SU-DHL-6 (cell line): ENCODE results near the gene SLC9A3.

Experiments used
- H2AFZ ChIP-seq: fragments of 200-600 bp; sonication (generic); 2 replicates; pipeline ENCODE4 v1.6.1; 2014; ENCODE audit warnings: low read depth, mild to moderate bottlenecking, moderate library complexity, mixed read lengths, antibody characterized with exemption, low read length; ENCODE audit not compliant: severe bottlenecking
- H3F3A ChIP-seq: fragments of 200-600 bp; shearing (Covaris generic); 2 replicates; pipeline ENCODE4 v1.6.0; 2016; ENCODE audit warnings: antibody characterized with exemption, mild to moderate bottlenecking; ENCODE audit not compliant: insufficient read depth
- H3K27ac ChIP-seq: fragments of 200-600 bp; sonication (generic); 2 replicates; pipeline ENCODE4 v1.5.1; 2016; ENCODE audit warnings: low read depth, mild to moderate bottlenecking, low read length, moderate library complexity, mixed read lengths
- H3K27me3 ChIP-seq: fragments of 200-600 bp; sonication (generic), shearing (Covaris generic); 2 replicates; pipeline ENCODE4 v1.6.0; 2014; ENCODE audit warnings: mild to moderate bottlenecking, low read length
- H3K36me3 ChIP-seq: fragments of 200-600 bp; sonication (generic); 2 replicates; pipeline ENCODE4 v1.6.1; 2014; ENCODE audit warnings: mild to moderate bottlenecking, low read length, mixed read lengths
- H3K4me2 ChIP-seq: fragments of 300-600, 200-600 bp; shearing (Covaris generic), sonication (generic); 2 replicates; pipeline ENCODE4 v1.6.0; 2014; ENCODE audit warnings: low read length, low read depth, mild to moderate bottlenecking; ENCODE audit not compliant: poor library complexity, severe bottlenecking
- H3K4me3 ChIP-seq: fragments of 200-600 bp; sonication (generic); 2 replicates; pipeline ENCODE4 v1.5.1; 2014; ENCODE audit warnings: antibody characterized with exemption, low read length, mild to moderate bottlenecking, mixed read lengths; ENCODE audit not compliant: insufficient read depth, poor library complexity, severe bottlenecking
- H3K79me2 ChIP-seq: fragments of 200-600 bp; sonication (generic); 2 replicates; pipeline ENCODE4 v1.6.1; 2014; ENCODE audit warnings: mild to moderate bottlenecking, low read length, moderate library complexity; ENCODE audit not compliant: insufficient read depth
- H3K9ac ChIP-seq: fragments of 200-600 bp; sonication (generic); 2 replicates; pipeline ENCODE4 v1.7.0; 2014; ENCODE audit warnings: mild to moderate bottlenecking, low read length
- H3K9me2 ChIP-seq: fragments of 200-600 bp; sonication (generic); replicated peaks from 2 replicates; pipeline ENCODE4 v1.6.1; 2014; ENCODE audit warnings: low read length; ENCODE audit not compliant: insufficient read depth
- H3K9me3 ChIP-seq: fragments of 200-600 bp; sonication (generic); 2 replicates; pipeline ENCODE4 v1.6.1; 2014; ENCODE audit warnings: low read length, mixed read lengths; ENCODE audit not compliant: insufficient read depth
- H4K20me1 ChIP-seq: fragments of 200-600 bp; sonication (generic); 2 replicates; pipeline ENCODE4 v1.6.1; 2014; ENCODE audit warnings: low read depth, mild to moderate bottlenecking, antibody characterized with exemption, low read length, moderate library complexity, mixed read lengths
- CTCF ChIP-seq: fragments of 200-600 bp; sonication (generic); IDR thresholded peaks from one replicate; pipeline ENCODE4 v1.5.1; 2017; ENCODE audit warnings: antibody characterized with exemption, mild to moderate bottlenecking, low read length, moderate library complexity; ENCODE audit not compliant: insufficient read depth, poor library complexity, severe bottlenecking
- EZH2phosphoT487 ChIP-seq: fragments of 200-600 bp; sonication (generic), shearing (Covaris generic); conservative IDR thresholded peaks from 2 replicates; pipeline ENCODE4 v1.6.1; 2018; ENCODE audit warnings: mild to moderate bottlenecking, antibody characterized with exemption, low read length, moderate library complexity, mixed read lengths

The SLC9A3 gene

DNA sequence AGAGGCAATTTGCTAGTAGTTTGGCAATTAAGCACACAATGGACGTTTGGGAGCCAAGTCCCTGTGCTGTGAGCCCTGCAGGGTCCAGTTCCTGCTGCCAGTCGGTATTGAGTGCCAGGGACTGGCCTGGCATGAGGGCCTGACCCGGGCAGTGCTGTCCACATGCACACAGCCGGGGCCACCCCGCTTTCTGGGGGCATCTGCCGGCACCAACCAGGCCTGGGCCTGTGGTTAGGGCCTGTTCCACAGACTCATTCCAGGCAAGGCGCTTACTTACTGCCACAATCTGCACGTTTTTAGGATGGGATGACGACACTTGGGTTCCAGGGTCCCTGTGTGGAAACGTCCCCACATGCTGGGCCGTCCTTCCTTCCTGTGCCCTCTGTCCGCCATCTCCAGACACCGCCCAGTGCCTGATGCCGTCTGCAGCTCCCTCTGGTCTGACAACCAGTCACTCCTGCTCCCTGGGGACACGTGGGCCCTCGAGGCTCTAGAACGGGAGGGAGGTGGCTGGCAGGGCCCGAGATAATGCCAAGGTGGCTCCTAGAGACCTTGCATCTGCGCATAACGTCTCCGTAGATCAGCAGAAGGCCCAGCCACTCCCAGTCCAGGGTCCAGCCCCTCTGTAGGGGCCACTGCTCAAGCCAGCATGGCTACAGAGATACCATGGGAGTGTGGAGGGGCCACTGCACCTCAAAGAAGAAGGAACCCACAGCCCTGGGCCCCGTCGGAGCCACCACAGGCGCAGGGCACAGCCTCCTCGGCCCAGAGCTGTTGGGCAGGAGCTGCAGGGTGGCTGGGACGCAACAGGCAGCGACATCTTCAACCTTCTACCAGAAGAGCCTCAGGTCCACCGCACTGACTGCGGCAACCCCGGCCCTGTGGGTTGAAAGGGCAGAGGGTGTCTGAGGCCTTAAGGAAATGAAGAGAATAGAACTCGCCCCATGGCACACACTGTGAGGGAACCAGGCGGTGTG is 24.7 kb downstream of the SLC9A3 start:
- Histone ChIP-seq H3K36me3 (no peaks in the 10 kb centered on the region), H3K9ac (no peak overlapping the region), H3K9me3 (no peaks in the 10 kb centered on the region), H3K4me3 (no peak overlapping the region), H3K4me2 (no peak overlapping the region), H3K79me2 (no peaks in the 10 kb centered on the region), H3K27ac (no peak overlapping the region), H3K27me3 (no peaks in the 10 kb centered on the region), H4K20me1 (no peaks in the 10 kb centered on the region), H3K9me2 (no peaks in the 10 kb centered on the region), H3F3A (no peaks in the 10 kb centered on the region), H2AFZ (no peak overlapping the region)
- TF ChIP-seq CTCF: no peak
- TF ChIP-seq EZH2phosphoT487: no peak

- H3K9me2 ChIP-seq: no peaks in the 10 kb centered on the region
- no peaks in the 10 kb centered on the region for H3K27me3 ChIP-seq
- no peak overlapping the region for H3K4me3 ChIP-seq
- H3K9ac ChIP-seq: no peak overlapping the region
- no peaks in the 10 kb centered on the region for H3K9me3 ChIP-seq
- H3K27ac ChIP-seq: no peak overlapping the region
- no peaks in the 10 kb centered on the region for H3K36me3 ChIP-seq
- TF ChIP-seq CTCF: no peak
- no peak for TF ChIP-seq EZH2phosphoT487
- no peak overlapping the region for H2AFZ ChIP-seq
- H4K20me1 ChIP-seq: no peaks in the 10 kb centered on the region
- no peaks in the 10 kb centered on the region for H3K79me2 ChIP-seq
- no peaks in the 10 kb centered on the region for H3F3A ChIP-seq
- no peak overlapping the region for H3K4me2 ChIP-seq
Observed at GRCh38 chr5:497871-498509, 26.3 kb downstream of the SLC9A3 start.

- Histone ChIP-seq H3F3A (no peaks in the 10 kb centered on the region), H3K9me3 (no peaks in the 10 kb centered on the region), H3K27ac (no peak overlapping the region), H3K79me2 (no peaks in the 10 kb centered on the region), H3K36me3 (no peaks in the 10 kb centered on the region), H2AFZ (no peak overlapping the region), H3K9me2 (no peaks in the 10 kb centered on the region), H3K27me3 (no peaks in the 10 kb centered on the region), H4K20me1 (no peaks in the 10 kb centered on the region), H3K9ac (no peak overlapping the region), H3K4me3 (no peak overlapping the region), H3K4me2 (no peak overlapping the region)
- TF ChIP-seq EZH2phosphoT487: no peak
- TF ChIP-seq CTCF: no peak
Observed at GRCh38 chr5:497090-497700, 27.1 kb downstream of the SLC9A3 start.
